ENCODE measurements around the gene ARSD. TPM values are rescaled to one million over a fixed set of nuclear protein-coding genes. Genes with fewer than 3 reads are reported as not detected.
A peak's percentile ranks its signal among the peaks of the same experiment; 100 is the strongest.

Gene ARSD
- total and polyA plus RNA-seq, 2 of the 13 experiments (the other 11 are each of a cell fraction or from before 2014, with no cell fraction given), result 4.8 to 6.8 TPM

- no TSS peak for BruUV-seq (replicated peaks)
- H3K79me2 ChIP-seq (ENCODE audit: insufficient read depth, low read length), result no peaks in the 10 kb centered on the region
- no peak overlapping the region for H3K9ac ChIP-seq (ENCODE audit: insufficient read depth, low read depth, low read length)
- ATAC-seq (no peak), DNase-seq (ENCODE audit: low spot score) (no peak), FAIRE-seq (no peak)
- no peaks in the 10 kb centered on the region for H4K20me1 ChIP-seq (ENCODE audit: insufficient read depth, low read length)
- H3K9me3 ChIP-seq (ENCODE audit: low read length), result no peaks in the 10 kb centered on the region
- H2AFZ ChIP-seq (ENCODE audit: low read length), result no peak overlapping the region
- no peak overlapping the region for H3K4me3 ChIP-seq (replicated peaks in 1 of 3; ENCODE audit: insufficient read depth in 1 of 3, low read depth in 2 of 3, low read length in 3 of 3)
- no peaks in the 10 kb centered on the region for H3K27me3 ChIP-seq (ENCODE audit: control insufficient read depth in 1 of 2, insufficient read depth in 2 of 2, low read length in 2 of 2)
- H3K4me1 ChIP-seq (ENCODE audit: insufficient read depth, low read length), result peaks cover 19% of the 10 kb centered on the region
- in situ Hi-C loops (cut with HindIII; ENCODE audit: extremely low pct_ligation_motif_present, low pct_unique_long_range_greater_than_20kb) (no loop called here), intact Hi-C loops (cut with micrococcal nuclease; ENCODE audit: unreplicated experiment) (no loop called here)
- no peak overlapping the region for H3K4me2 ChIP-seq (ENCODE audit: low read depth, low read length)
- CTCF ChIA-PET (ENCODE audit: low intra/inter-chr PET ratio, low total read pairs), result no interaction called here
- 95% methylated on average over 5 of the region's 6 CpGs for WGBS (ENCODE audit: low lambda C conversion rate)
- no peak overlapping the region for H3K27ac ChIP-seq (ENCODE audit: extremely low read length, insufficient read depth, low read length)
- peaks cover 0 to 18% of the 10 kb centered on the region in 2 experiments; a peak in 3 of 5 replicates for H3K36me3 ChIP-seq (replicated peaks in 1 of 2; ENCODE audit: control insufficient read depth in 1 of 2, insufficient read depth in 2 of 2, low read length in 2 of 2)
- TF ChIP-seq BCL3 (CRISPR knock-in tag; IDR thresholded peaks at IDR 0.05) (no peak), NR2F2 (IDR thresholded peaks at IDR 0.05; ENCODE audit: borderline replicate concordance, low read depth) (no peak), MAFK (conservative IDR thresholded peaks at IDR 0.05 in 1 of 2, IDR thresholded peaks at IDR 0.05 in 1 of 2; ENCODE audit: low read length in 2 of 2) (peak; percentile 20 to 50; a peak in 2 of 4 replicates)
- POLR2A ChIA-PET, result no interaction called here
Observed at GRCh38 chrX:2863646-2864045, 65.5 kb downstream of the ARSD start.

- H2AFZ ChIP-seq (ENCODE audit: low read length), result no peak overlapping the region
- no peaks in the 10 kb centered on the region for H3K79me2 ChIP-seq (ENCODE audit: insufficient read depth, low read length)
- ChIA-PET POLR2A (no interaction called here), CTCF (ENCODE audit: low intra/inter-chr PET ratio, low total read pairs) (no interaction called here)
- ATAC-seq (peak; percentile 77), FAIRE-seq (peak; percentile 76), DNase-seq (ENCODE audit: low spot score) (peak; percentile 7)
- H3K27ac ChIP-seq (ENCODE audit: extremely low read length, insufficient read depth, low read length), result peak overlapping the region; percentile 35
- H3K4me1 ChIP-seq (ENCODE audit: insufficient read depth, low read length), result peaks cover 19% of the 10 kb centered on the region
- intact Hi-C loops (cut with micrococcal nuclease; ENCODE audit: unreplicated experiment) (no loop called here), in situ Hi-C loops (cut with HindIII; ENCODE audit: extremely low pct_ligation_motif_present, low pct_unique_long_range_greater_than_20kb) (no loop called here)
- no peaks in the 10 kb centered on the region for H4K20me1 ChIP-seq (ENCODE audit: insufficient read depth, low read length)
- H3K9me3 ChIP-seq (ENCODE audit: low read length), result no peaks in the 10 kb centered on the region
- H3K27me3 ChIP-seq (ENCODE audit: control insufficient read depth in 1 of 2, insufficient read depth in 2 of 2, low read length in 2 of 2), result no peaks in the 10 kb centered on the region
- no TSS peak for BruUV-seq (replicated peaks)
- no peak overlapping the region for H3K9ac ChIP-seq (ENCODE audit: insufficient read depth, low read depth, low read length)
- WGBS (ENCODE audit: low lambda C conversion rate), result 6% methylated on average over 5 of the region's 9 CpGs
- no peak overlapping the region for H3K4me2 ChIP-seq (ENCODE audit: low read depth, low read length)
- peaks cover 0 to 18% of the 10 kb centered on the region in 2 experiments; a peak in 3 of 5 replicates for H3K36me3 ChIP-seq (replicated peaks in 1 of 2; ENCODE audit: control insufficient read depth in 1 of 2, insufficient read depth in 2 of 2, low read length in 2 of 2)
- H3K4me3 ChIP-seq (replicated peaks in 1 of 3; ENCODE audit: insufficient read depth in 1 of 3, low read depth in 2 of 3, low read length in 3 of 3), result no peak overlapping the region
- no peak for TF ChIP-seq GZF1 (CRISPR knock-in tag; IDR thresholded peaks at IDR 0.05)
- peak; percentile 52 for TF ChIP-seq HNF4A (CRISPR knock-in tag; IDR thresholded peaks at IDR 0.05)
- TF ChIP-seq THRA (CRISPR knock-in tag; IDR thresholded peaks at IDR 0.05; ENCODE audit: borderline replicate concordance), result no peak
- no peak for TF ChIP-seq EED (CRISPR knock-in tag; IDR thresholded peaks at IDR 0.05)
- TF ChIP-seq KDM1A (CRISPR knock-in tag; IDR thresholded peaks at IDR 0.05), result no peak
- no peak for TF ChIP-seq SMARCE1 (IDR thresholded peaks at IDR 0.05; ENCODE audit: borderline replicate concordance)
- TF ChIP-seq HCFC1 (IDR thresholded peaks at IDR 0.05; ENCODE audit: low read depth, low read length), result no peak
- TF ChIP-seq ZXDC (CRISPR knock-in tag; IDR thresholded peaks at IDR 0.05), result no peak
- no peak for TF ChIP-seq SUZ12 (IDR thresholded peaks at IDR 0.05; ENCODE audit: low read depth, low read length)
- no peak for TF ChIP-seq SMAD9 (CRISPR knock-in tag; IDR thresholded peaks at IDR 0.05)
- TF ChIP-seq SOX13 (IDR thresholded peaks at IDR 0.05), result no peak
- no peak for TF ChIP-seq SOX13 (CRISPR knock-in tag; conservative IDR thresholded peaks at IDR 0.05 in 1 of 2, IDR thresholded peaks at IDR 0.05 in 1 of 2)
- TF ChIP-seq SALL1 (CRISPR knock-in tag; IDR thresholded peaks at IDR 0.05), result peak; percentile 33; the same call in 1 of the 2 replicates
Observed at GRCh38 chrX:2862404-2862803, 66.7 kb downstream of the ARSD start.
